ENCODE data around the gene AP3S2.

AP3S2 gene

GRCh38 chr15:89845305-89845893 lies 48.4 kb downstream of the AP3S2 start:
- H2BK120ac ChIP-seq (ENCODE audit: insufficient read depth, low read length, poor library complexity) = peak overlapping the region; percentile 80
- peak; percentile 25 to 81 for DNase-seq
- no peak overlapping the region for H2AFZ ChIP-seq (ENCODE audit: insufficient read depth, low read length, poor library complexity)
- no peak overlapping the region for H3K23ac ChIP-seq (ENCODE audit: low read length)
- peak overlapping the region; percentile 48 for H3K14ac ChIP-seq (ENCODE audit: low read length)
- H4K91ac ChIP-seq (ENCODE audit: low read depth, low read length) = no peak overlapping the region
- no peaks in the 10 kb centered on the region for H3K9me3 ChIP-seq (ENCODE audit: insufficient read depth, low read depth, low read length)
- H2AK5ac ChIP-seq (ENCODE audit: low read length) = peak overlapping the region; percentile 96
- H3K4me1 ChIP-seq (ENCODE audit: control insufficient read depth in 1 of 2, insufficient read depth in 2 of 2, low read length in 2 of 2) = peaks cover 6 to 7% of the 10 kb centered on the region in 2 experiments
- no peak overlapping the region for H3K4me3 ChIP-seq (ENCODE audit: low read depth, low read length)
- H3K79me1 ChIP-seq (ENCODE audit: low read length) = peaks cover 5% of the 10 kb centered on the region
- H3K18ac ChIP-seq (ENCODE audit: low read length) = no peak overlapping the region
- peak overlapping the region; percentile 26 for H4K12ac ChIP-seq (ENCODE audit: low read depth, low read length)
- H3K79me2 ChIP-seq (ENCODE audit: control insufficient read depth, insufficient read depth, low read length, poor library complexity) = no peaks in the 10 kb centered on the region
- H3K27ac ChIP-seq (ENCODE audit: low read depth, low read length) = peak overlapping the region; percentile 79
- no CpG with 5 or more reads among the region's 5 CpGs for WGBS (ENCODE audit: extremely low coverage, insufficient coverage, insufficient read length)
- H3K4ac ChIP-seq (ENCODE audit: low read depth, low read length) = no peak overlapping the region
- H3K4me2 ChIP-seq (ENCODE audit: low read length) = peak overlapping the region; percentile 9
- H2BK12ac ChIP-seq (ENCODE audit: low read length) = peak overlapping the region; percentile 91
- H3K9ac ChIP-seq (ENCODE audit: low read length) = no peak overlapping the region
- peak overlapping the region; percentile 73 for H2BK5ac ChIP-seq (ENCODE audit: low read depth, low read length, poor library complexity)
- H3K27me3 ChIP-seq (ENCODE audit: insufficient read depth, low read length) = no peaks in the 10 kb centered on the region
- no peak overlapping the region for H4K8ac ChIP-seq (ENCODE audit: low read depth, low read length)
- no peaks in the 10 kb centered on the region for H3K36me3 ChIP-seq (ENCODE audit: control insufficient read depth in 1 of 2, insufficient read depth in 2 of 2, low read length in 2 of 2)

DNA sequence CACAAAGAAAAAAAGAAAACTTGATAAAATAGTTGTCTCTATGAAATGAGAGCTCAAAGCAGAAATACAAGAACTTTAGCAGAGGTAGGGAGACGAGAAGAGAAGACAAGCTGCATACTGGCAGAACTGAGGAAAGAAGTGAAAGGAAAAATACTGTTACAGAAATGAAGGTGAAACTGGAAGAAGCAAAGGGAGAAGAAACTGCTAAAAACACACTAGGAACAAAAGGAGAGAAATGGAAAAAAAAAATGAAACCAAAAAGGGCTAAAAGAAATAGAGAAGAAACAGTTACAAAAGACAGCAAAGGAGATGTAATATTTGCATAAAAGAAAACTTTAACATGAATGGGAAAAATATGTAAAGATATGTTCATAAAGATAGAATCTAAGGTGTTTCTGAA lies 51.8 kb downstream of the AP3S2 start:
- Histone ChIP-seq H2BK12ac (ENCODE audit: low read length) (no peak overlapping the region), H2AFZ (ENCODE audit: insufficient read depth, low read length, poor library complexity) (no peak overlapping the region), H3K9ac (ENCODE audit: low read length) (no peak overlapping the region), H3K9me3 (ENCODE audit: insufficient read depth, low read depth, low read length) (no peaks in the 10 kb centered on the region), H4K12ac (ENCODE audit: low read depth, low read length) (no peak overlapping the region), H3K4me2 (ENCODE audit: low read length) (no peak overlapping the region), H3K79me1 (ENCODE audit: low read length) (peaks cover 13% of the 10 kb centered on the region), H3K4me3 (ENCODE audit: low read depth, low read length) (no peak overlapping the region), H2AK5ac (ENCODE audit: low read length) (no peak overlapping the region), H3K14ac (ENCODE audit: low read length) (no peak overlapping the region), H2BK120ac (ENCODE audit: insufficient read depth, low read length, poor library complexity) (no peak overlapping the region), H4K91ac (ENCODE audit: low read depth, low read length) (no peak overlapping the region), H3K23ac (ENCODE audit: low read length) (no peak overlapping the region), H3K4ac (ENCODE audit: low read depth, low read length) (no peak overlapping the region), H2BK5ac (ENCODE audit: low read depth, low read length, poor library complexity) (no peak overlapping the region), H3K27ac (ENCODE audit: low read depth, low read length) (no peak overlapping the region), H3K4me1 (ENCODE audit: control insufficient read depth in 1 of 2, insufficient read depth in 2 of 2, low read length in 2 of 2) (peaks cover 19 to 22% of the 10 kb centered on the region in 2 experiments), H4K8ac (ENCODE audit: low read depth, low read length) (no peak overlapping the region), H3K79me2 (ENCODE audit: control insufficient read depth, insufficient read depth, low read length, poor library complexity) (no peaks in the 10 kb centered on the region), H3K36me3 (ENCODE audit: control insufficient read depth in 1 of 2, insufficient read depth in 2 of 2, low read length in 2 of 2) (no peaks in the 10 kb centered on the region), H3K27me3 (ENCODE audit: insufficient read depth, low read length) (no peaks in the 10 kb centered on the region), H3K18ac (ENCODE audit: low read length) (no peak overlapping the region)
- DNase-seq = no peak
- WGBS (ENCODE audit: extremely low coverage, insufficient coverage, insufficient read length) = no CpG with 5 or more reads among the region's 1 CpG

GRCh38 chr15:89841306-89841705 lies 52.5 kb downstream of the AP3S2 start:
- Histone ChIP-seq H3K4ac (ENCODE audit: low read depth, low read length) (no peak overlapping the region), H3K4me1 (ENCODE audit: control insufficient read depth in 1 of 2, insufficient read depth in 2 of 2, low read length in 2 of 2) (peaks cover 22 to 26% of the 10 kb centered on the region in 2 experiments), H4K91ac (ENCODE audit: low read depth, low read length) (no peak overlapping the region), H3K79me2 (ENCODE audit: control insufficient read depth, insufficient read depth, low read length, poor library complexity) (no peaks in the 10 kb centered on the region), H3K36me3 (ENCODE audit: control insufficient read depth in 1 of 2, insufficient read depth in 2 of 2, low read length in 2 of 2) (no peaks in the 10 kb centered on the region), H3K14ac (ENCODE audit: low read length) (no peak overlapping the region), H3K4me2 (ENCODE audit: low read length) (no peak overlapping the region), H3K18ac (ENCODE audit: low read length) (no peak overlapping the region), H3K4me3 (ENCODE audit: low read depth, low read length) (no peak overlapping the region), H3K9me3 (ENCODE audit: insufficient read depth, low read depth, low read length) (no peaks in the 10 kb centered on the region), H3K23ac (ENCODE audit: low read length) (no peak overlapping the region), H3K27ac (ENCODE audit: low read depth, low read length) (no peak overlapping the region), H2BK12ac (ENCODE audit: low read length) (no peak overlapping the region), H3K27me3 (ENCODE audit: insufficient read depth, low read length) (no peaks in the 10 kb centered on the region), H3K9ac (ENCODE audit: low read length) (no peak overlapping the region), H2AK5ac (ENCODE audit: low read length) (no peak overlapping the region), H2BK5ac (ENCODE audit: low read depth, low read length, poor library complexity) (no peak overlapping the region), H3K79me1 (ENCODE audit: low read length) (peaks cover 15% of the 10 kb centered on the region), H2AFZ (ENCODE audit: insufficient read depth, low read length, poor library complexity) (no peak overlapping the region), H2BK120ac (ENCODE audit: insufficient read depth, low read length, poor library complexity) (no peak overlapping the region), H4K12ac (ENCODE audit: low read depth, low read length) (no peak overlapping the region), H4K8ac (ENCODE audit: low read depth, low read length) (no peak overlapping the region)
- DNase-seq = no peak
- WGBS (ENCODE audit: extremely low coverage, insufficient coverage, insufficient read length) = no CpG with 5 or more reads among the region's 4 CpGs

- WGBS (ENCODE audit: extremely low coverage, insufficient coverage, insufficient read length) = no CpG with 5 or more reads among the region's 4 CpGs
- H3K14ac ChIP-seq (ENCODE audit: low read length) = no peak overlapping the region
- H2AFZ ChIP-seq (ENCODE audit: insufficient read depth, low read length, poor library complexity) = no peak overlapping the region
- H3K27ac ChIP-seq (ENCODE audit: low read depth, low read length) = no peak overlapping the region
- no peak overlapping the region for H3K23ac ChIP-seq (ENCODE audit: low read length)
- no peaks in the 10 kb centered on the region for H3K9me3 ChIP-seq (ENCODE audit: insufficient read depth, low read depth, low read length)
- H3K4me2 ChIP-seq (ENCODE audit: low read length) = no peak overlapping the region
- no peak overlapping the region for H3K4me3 ChIP-seq (ENCODE audit: low read depth, low read length)
- no peak overlapping the region for H2BK12ac ChIP-seq (ENCODE audit: low read length)
- peaks cover 22 to 28% of the 10 kb centered on the region in 2 experiments for H3K4me1 ChIP-seq (ENCODE audit: control insufficient read depth in 1 of 2, insufficient read depth in 2 of 2, low read length in 2 of 2)
- no peak overlapping the region for H2AK5ac ChIP-seq (ENCODE audit: low read length)
- no peaks in the 10 kb centered on the region for H3K79me2 ChIP-seq (ENCODE audit: control insufficient read depth, insufficient read depth, low read length, poor library complexity)
- no peak overlapping the region for H4K12ac ChIP-seq (ENCODE audit: low read depth, low read length)
- no peak overlapping the region for H3K4ac ChIP-seq (ENCODE audit: low read depth, low read length)
- no peak overlapping the region for H3K18ac ChIP-seq (ENCODE audit: low read length)
- no peak for DNase-seq
- H4K91ac ChIP-seq (ENCODE audit: low read depth, low read length) = no peak overlapping the region
- H3K36me3 ChIP-seq (ENCODE audit: control insufficient read depth in 1 of 2, insufficient read depth in 2 of 2, low read length in 2 of 2) = peaks cover 9 to 10% of the 10 kb centered on the region in 2 experiments
- no peak overlapping the region for H2BK5ac ChIP-seq (ENCODE audit: low read depth, low read length, poor library complexity)
- H3K79me1 ChIP-seq (ENCODE audit: low read length) = peaks cover 21% of the 10 kb centered on the region
- no peaks in the 10 kb centered on the region for H3K27me3 ChIP-seq (ENCODE audit: insufficient read depth, low read length)
- H3K9ac ChIP-seq (ENCODE audit: low read length) = no peak overlapping the region
- no peak overlapping the region for H2BK120ac ChIP-seq (ENCODE audit: insufficient read depth, low read length, poor library complexity)
- H4K8ac ChIP-seq (ENCODE audit: low read depth, low read length) = no peak overlapping the region
Observed at GRCh38 chr15:89839167-89839810, 54.5 kb downstream of the AP3S2 start.
